Prostate gland (tissue), 2 donors: ENCODE measurements around the gene PKNOX1.
"Not testable (repeated sequence)": the region's sequence is repeated elsewhere in the genome, so short reads cannot be mapped to it uniquely, and the experiment has no call there.

Source experiments
- CTCF ChIP-seq, 4 experiments: fragments of 200-600 bp in 2 of 4; fragments of 450-650 bp in 2 of 4; sonication (generic) in 2 of 4; IDR thresholded peaks; 1 replicate in 3 of 4; 2 replicates in 1 of 4; pipeline ENCODE4 v1.5.1; 2016 to 2019; ENCODE audit warnings: antibody characterized with exemption in 4 of 4, mild to moderate bottlenecking in 2 of 4, moderate library complexity in 2 of 4
- POLR2A ChIP-seq: fragments of 450-650 bp; IDR thresholded peaks from one replicate; pipeline ENCODE4 v1.6.1; 2016; ENCODE audit warnings: antibody characterized with exemption, mild to moderate bottlenecking
- POLR2AphosphoS5 ChIP-seq: sonication (generic); formaldehyde crosslinking; IDR thresholded peaks from one replicate; pipeline ENCODE4 v1.6.1; 2017; ENCODE audit warnings: antibody characterized with exemption

- TF ChIP-seq CTCF (IDR thresholded peaks at IDR 0.05); POLR2A; POLR2AphosphoS5: not testable (repeated sequence)
Measured at GRCh38 chr21:43053112-43053511, 78.8 kb downstream of the PKNOX1 start.
